Skeletal muscle satellite cell (primary cell): ENCODE measurements around the gene ADPRH.

Experiments
- H3K27me3 ChIP-seq: 2 replicates; pipeline ENCODE4 v1.7.0; 2013; ENCODE audit warnings: low read length; ENCODE audit not compliant: control insufficient read depth, insufficient read depth
- H3K36me3 ChIP-seq: 2 replicates; pipeline ENCODE4 v1.7.0; 2013; ENCODE audit warnings: mild to moderate bottlenecking, control low read depth, low read length; ENCODE audit not compliant: insufficient read depth
- H3K4me1 ChIP-seq: 2 replicates; pipeline ENCODE4 v1.7.0; 2013; ENCODE audit warnings: low read length; ENCODE audit not compliant: control insufficient read depth, insufficient read depth
- H3K4me2 ChIP-seq: 2 replicates; pipeline ENCODE4 v1.7.0; 2013; ENCODE audit warnings: mild to moderate bottlenecking, low read length
- H3K4me3 ChIP-seq: 2 replicates; pipeline ENCODE4 v1.7.0; 2013; ENCODE audit warnings: low read length
- H3K9ac ChIP-seq: 2 replicates; pipeline ENCODE4 v1.7.0; 2013; ENCODE audit warnings: mild to moderate bottlenecking, low read depth, low read length, moderate library complexity
- H3K9me3 ChIP-seq: replicated peaks from 2 replicates; pipeline ENCODE4 v1.7.0; 2013; ENCODE audit warnings: mild to moderate bottlenecking, control low read depth, low read length

The ADPRH gene

DNA sequence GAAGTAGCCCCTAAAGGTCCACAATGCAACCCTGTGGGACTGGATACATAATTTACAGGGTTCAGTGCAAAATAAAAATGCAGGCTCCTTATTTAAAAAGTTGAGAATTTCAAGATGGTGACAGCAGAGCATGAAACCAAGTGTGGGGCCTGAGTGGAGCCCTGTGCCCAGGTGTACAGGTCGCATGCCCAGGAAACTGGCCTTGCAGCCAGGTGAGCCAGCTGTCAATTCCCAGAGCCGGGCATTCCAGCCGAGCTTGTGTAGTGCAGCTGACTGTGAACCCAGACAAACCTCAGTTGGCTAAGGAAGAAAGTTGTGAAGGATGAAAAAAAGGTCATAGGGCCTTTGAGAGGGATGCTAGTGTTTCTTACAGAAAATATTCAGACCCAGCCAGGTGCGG lies 53.5 kb downstream of the ADPRH start:
- H3K27me3 ChIP-seq, result no peaks in the 10 kb centered on the region
- no peaks in the 10 kb centered on the region for H3K9me3 ChIP-seq
- peaks cover 45% of the 10 kb centered on the region for H3K4me1 ChIP-seq
- no peak overlapping the region for H3K4me3 ChIP-seq
- no peak overlapping the region for H3K9ac ChIP-seq
- H3K36me3 ChIP-seq, result no peaks in the 10 kb centered on the region
- no peak overlapping the region for H3K4me2 ChIP-seq

DNA sequence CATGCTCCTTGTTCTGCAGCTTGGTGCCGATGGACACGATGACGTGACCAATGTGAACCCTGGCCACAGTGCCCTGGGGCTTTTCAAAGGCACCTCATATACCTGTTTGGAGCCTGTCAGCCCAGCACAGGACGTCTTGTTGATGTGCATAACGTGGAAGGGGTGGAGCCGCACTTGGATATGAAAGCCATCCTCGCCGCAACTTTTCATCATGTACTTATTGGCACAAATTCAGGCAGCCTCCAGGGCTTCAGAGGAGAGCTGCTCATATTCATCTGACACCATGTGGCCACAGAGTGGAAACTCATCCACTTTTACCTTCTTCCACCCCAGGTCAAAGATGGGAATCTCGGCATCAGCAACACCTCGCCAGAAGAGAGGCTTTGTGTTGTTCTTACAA lies 56.4 kb downstream of the ADPRH start:
- Histone ChIP-seq H3K4me2 (no peak overlapping the region), H3K9me3 (no peaks in the 10 kb centered on the region), H3K36me3 (no peaks in the 10 kb centered on the region), H3K4me3 (no peak overlapping the region), H3K4me1 (peaks cover 33% of the 10 kb centered on the region), H3K9ac (no peak overlapping the region), H3K27me3 (no peaks in the 10 kb centered on the region)

DNA sequence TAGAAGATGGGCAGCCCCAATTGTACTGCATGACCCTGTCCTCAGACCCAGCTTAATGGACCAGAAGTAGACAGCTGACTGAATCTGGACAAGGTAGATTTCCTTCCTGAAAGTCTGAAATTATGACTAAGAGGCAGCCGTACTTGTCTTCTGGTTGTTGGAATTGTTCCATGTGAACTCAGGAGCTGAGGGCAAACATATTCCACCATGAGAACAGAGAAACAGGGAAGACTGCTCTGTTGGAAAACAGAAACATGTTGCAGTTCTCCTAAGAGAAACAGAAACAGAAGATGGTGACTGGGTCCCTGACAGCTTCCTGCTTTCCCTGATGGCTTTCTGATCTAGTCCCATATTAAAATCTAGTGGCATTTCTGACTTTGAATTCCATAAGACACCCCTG lies 57.0 kb downstream of the ADPRH start:
- Histone ChIP-seq H3K36me3 (no peaks in the 10 kb centered on the region), H3K4me3 (no peak overlapping the region), H3K9ac (no peak overlapping the region), H3K4me1 (peaks cover 31% of the 10 kb centered on the region), H3K4me2 (peak overlapping the region; percentile 23), H3K27me3 (no peaks in the 10 kb centered on the region), H3K9me3 (no peaks in the 10 kb centered on the region)

GRCh38 chr3:119636891-119637611 lies 57.8 kb downstream of the ADPRH start:
- Histone ChIP-seq H3K9me3 (no peaks in the 10 kb centered on the region), H3K36me3 (no peaks in the 10 kb centered on the region), H3K4me2 (no peak overlapping the region), H3K9ac (peak overlapping the region; percentile 53), H3K4me3 (no peak overlapping the region), H3K27me3 (no peaks in the 10 kb centered on the region), H3K4me1 (peaks cover 31% of the 10 kb centered on the region)

DNA sequence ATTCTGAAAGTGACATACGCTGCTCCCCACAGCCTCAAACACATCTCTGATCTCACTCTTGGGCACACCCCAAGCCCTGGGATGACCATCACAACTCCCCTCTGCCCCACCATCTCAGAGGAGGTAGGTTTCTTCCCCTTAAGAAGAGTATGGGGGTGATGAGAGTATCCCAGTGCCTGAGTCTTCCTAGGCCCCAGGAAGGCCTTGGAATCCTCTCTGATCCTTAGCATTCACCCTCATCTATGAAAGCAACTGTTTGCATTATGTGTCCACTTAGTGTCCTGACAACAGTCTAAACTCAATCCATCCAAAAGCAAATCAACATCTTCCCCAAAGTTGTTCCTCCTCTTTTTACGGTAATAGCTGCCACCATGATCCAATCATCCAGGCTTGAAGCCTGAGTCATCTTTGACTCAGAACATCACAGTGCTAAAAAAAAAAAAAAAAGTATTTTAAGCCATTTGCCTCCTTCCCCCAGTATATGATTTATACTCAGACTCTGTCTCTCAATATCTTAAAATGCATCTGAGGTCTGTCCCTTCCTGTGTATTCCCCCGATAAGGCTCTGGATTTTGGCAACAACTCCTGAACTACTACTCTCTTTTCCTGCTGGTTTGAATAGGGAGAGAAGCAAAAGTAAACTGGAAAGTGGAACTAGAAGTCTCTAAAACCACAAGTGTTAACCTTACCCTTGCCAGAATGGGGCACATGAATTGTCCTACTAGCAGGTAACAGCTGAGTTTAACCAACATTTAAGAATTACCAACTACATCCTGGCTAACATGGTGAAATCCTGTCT lies 58.6 kb downstream of the ADPRH start:
- H3K4me1 ChIP-seq, result peaks cover 35% of the 10 kb centered on the region
- H3K9me3 ChIP-seq, result no peaks in the 10 kb centered on the region
- H3K9ac ChIP-seq, result peak overlapping the region; percentile 71
- H3K36me3 ChIP-seq, result no peaks in the 10 kb centered on the region
- peak overlapping the region; percentile 76 for H3K4me2 ChIP-seq
- H3K27me3 ChIP-seq, result no peaks in the 10 kb centered on the region
- H3K4me3 ChIP-seq, result peak overlapping the region; percentile 45
